D721Med (cell line): ENCODE measurements around the gene PNCK.

Experiments used
- DNase-seq: peaks from one replicate; pipeline ENCODE4 v3.0.0; 2011; ENCODE audit warnings: low spot score; ENCODE audit not compliant: insufficient read length
- FAIRE-seq: peaks from 2 replicates; lab custom pipeline; 2011; peaks lifted over from hg19 to GRCh38; lab: Jason Lieb, UNC
- CTCF ChIP-seq: IDR thresholded peaks from 2 replicates; pipeline ENCODE4 v1.5.1; 2012; ENCODE audit warnings: mild to moderate bottlenecking, control low read depth; ENCODE audit not compliant: insufficient read depth; ENCODE audit errors: missing control alignments

PNCK gene

DNA sequence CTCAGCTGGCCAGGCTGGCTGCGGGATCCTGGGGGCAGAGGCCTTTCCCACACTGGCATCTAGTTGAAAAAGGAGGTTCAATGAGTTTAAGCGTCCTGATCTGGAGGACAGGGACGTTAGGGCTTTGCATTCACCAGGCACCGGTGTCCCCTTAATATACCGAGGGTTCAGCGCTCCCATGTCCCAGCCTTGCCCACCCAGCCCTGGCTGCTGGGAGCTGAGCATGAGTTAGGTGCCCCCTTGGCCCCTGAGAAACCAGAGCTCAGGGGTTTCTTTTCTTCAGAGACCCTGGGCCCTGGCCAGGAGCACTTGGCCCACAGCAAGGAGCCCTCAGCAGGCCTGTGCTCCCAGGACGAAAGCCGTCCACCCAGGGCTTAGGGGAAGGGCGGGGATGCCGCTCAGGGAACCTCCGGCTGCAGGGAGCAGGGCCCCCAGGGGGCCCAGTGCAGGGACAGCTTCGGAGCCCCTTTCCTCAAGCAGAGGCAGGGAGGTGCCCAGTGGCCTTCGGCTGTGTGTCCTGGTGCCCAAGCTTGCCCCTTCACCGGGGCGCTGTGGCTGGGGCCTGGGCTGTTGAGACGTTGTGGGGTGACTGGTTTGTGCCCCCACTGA lies 47.5 kb downstream of the PNCK start:
- FAIRE-seq (no peak), DNase-seq (no peak)
- no peak for TF ChIP-seq CTCF

GRCh38 chrX:153625271-153626024 lies 48.2 kb downstream of the PNCK start:
- no peak for TF ChIP-seq CTCF
- DNase-seq (no peak), FAIRE-seq (no peak)

GRCh38 chrX:153624196-153625091 lies 49.2 kb downstream of the PNCK start:
- no peak for TF ChIP-seq CTCF
- DNase-seq (no peak), FAIRE-seq (no peak)

GRCh38 chrX:153623310-153624029 lies 50.1 kb downstream of the PNCK start:
- TF ChIP-seq CTCF = no peak
- no peak for FAIRE-seq
- no peak for DNase-seq

DNA sequence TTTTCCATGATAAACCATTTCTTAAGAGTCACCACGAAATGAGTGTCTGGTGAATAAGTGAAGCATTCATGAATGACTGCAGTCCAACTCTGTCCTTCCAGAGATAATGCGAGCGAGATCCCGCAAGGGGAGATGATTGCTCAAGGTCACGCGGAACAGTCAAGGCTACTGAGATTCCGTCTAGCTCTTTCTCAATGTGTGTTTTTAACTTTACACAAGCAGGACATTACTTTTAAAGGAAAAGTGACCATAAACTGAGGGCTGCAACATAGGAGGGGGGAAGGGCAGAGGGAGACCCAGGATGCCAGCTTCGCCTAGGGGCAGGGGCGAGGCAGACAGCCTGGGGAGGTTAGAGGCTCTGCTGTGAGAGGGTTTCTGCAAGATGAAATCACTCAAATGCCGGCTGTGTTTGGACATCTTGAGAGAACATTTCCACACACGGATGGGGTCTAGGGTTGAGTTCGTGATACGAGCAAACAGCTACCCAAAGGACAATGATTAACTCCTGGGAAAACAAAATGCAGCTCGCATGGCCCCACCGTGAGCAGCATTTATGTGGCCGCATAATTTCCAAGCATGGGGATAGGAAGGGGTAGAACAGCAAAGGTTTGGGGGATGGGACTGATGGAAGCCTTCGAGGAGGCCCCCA lies 50.8 kb downstream of the PNCK start:
- FAIRE-seq = no peak
- TF ChIP-seq CTCF = no peak
- no peak for DNase-seq

- no peak for DNase-seq
- no peak for TF ChIP-seq CTCF
- FAIRE-seq = no peak
Observed at GRCh38 chrX:153621949-153622598, 51.5 kb downstream of the PNCK start.
